ENCODE measurements around the gene LYST. TPM values are rescaled to one million over a fixed set of nuclear protein-coding genes. Genes with fewer than 3 reads are reported as not detected.

Gene LYST
- polyA plus RNA-seq, 2 donors = 4.3 to 4.8 TPM

DNA sequence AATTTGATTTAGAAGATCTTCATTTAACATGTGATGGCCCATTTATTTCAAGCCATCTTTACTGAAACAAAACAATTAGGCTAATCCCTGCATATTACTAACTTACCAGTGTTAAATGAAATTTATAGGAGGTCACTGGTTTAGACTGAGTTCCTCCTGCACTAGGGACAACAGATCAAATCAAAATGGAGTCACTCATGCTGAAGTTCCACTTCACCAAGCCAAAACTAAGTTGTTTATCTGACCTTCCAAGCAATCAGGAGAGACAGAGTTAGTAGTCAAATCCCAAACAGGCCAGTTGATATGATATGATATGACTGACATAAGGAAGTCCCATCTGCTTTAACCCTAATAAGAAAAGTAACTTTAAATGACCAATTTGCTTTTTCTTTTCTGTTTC, 4.8 kb downstream of the LYST start:
- H3K4me1 ChIP-seq (ENCODE audit: control insufficient read depth in 2 of 2, insufficient read depth in 2 of 2, low read length in 1 of 2) = peaks cover 0 to 3% of the 10 kb centered on the region in 2 donors

DNA sequence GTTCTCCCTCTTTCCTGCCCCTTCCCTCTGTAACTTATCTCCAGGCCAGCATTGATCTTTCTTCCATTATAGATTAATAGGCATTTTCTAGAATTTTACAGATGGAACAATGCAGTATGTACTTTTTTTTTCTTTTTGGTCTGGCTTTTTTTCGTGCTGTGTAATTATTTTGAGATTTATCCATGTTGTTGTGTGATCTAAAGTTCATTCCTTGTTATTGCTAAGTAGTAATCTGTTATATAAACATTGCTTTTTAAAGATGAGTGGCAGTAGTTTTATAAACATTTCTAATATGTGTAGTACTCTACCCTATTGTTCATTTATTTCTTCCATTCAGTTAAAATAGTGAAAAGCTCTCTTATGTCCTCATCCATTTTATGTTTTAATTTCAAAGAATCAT, 5.9 kb downstream of the LYST start:
- Histone ChIP-seq H3K27me3 (ENCODE audit: control insufficient read depth in 1 of 2, insufficient read depth in 2 of 2, low read length in 2 of 2) (no peaks in the 10 kb centered on the region), H3K36me3 (ENCODE audit: control insufficient read depth in 2 of 2, insufficient read depth in 2 of 2, low read length in 1 of 2) (no peaks in the 10 kb centered on the region), H3K4me1 (ENCODE audit: control insufficient read depth in 2 of 2, insufficient read depth in 2 of 2, low read length in 1 of 2) (peaks cover 0 to 3% of the 10 kb centered on the region in 2 donors), H3K4me3 (ENCODE audit: low read depth in 1 of 2, low read length in 2 of 2) (no peak overlapping the region), H3K27ac (ENCODE audit: low read depth in 2 of 2, low read length in 1 of 2) (no peak overlapping the region), H3K9me3 (ENCODE audit: control insufficient read depth in 2 of 2, insufficient read depth in 1 of 2, low read depth in 1 of 2, low read length in 1 of 2) (no peaks in the 10 kb centered on the region)
- 52 to 53% methylated on average over 1 of the region's 1 CpG for WGBS, 2 donors

More for the DNA sequence above, 4.8 kb downstream of the LYST start:
- H3K36me3 ChIP-seq (ENCODE audit: control insufficient read depth in 2 of 2, insufficient read depth in 2 of 2, low read length in 1 of 2) = no peaks in the 10 kb centered on the region
- H3K9me3 ChIP-seq (ENCODE audit: control insufficient read depth in 2 of 2, insufficient read depth in 1 of 2, low read depth in 1 of 2, low read length in 1 of 2) = no peaks in the 10 kb centered on the region
- no peak overlapping the region for H3K27ac ChIP-seq (ENCODE audit: low read depth in 2 of 2, low read length in 1 of 2)
- H3K4me3 ChIP-seq (ENCODE audit: low read depth in 1 of 2, low read length in 2 of 2) = no peak overlapping the region
- no peaks in the 10 kb centered on the region for H3K27me3 ChIP-seq (ENCODE audit: control insufficient read depth in 1 of 2, insufficient read depth in 2 of 2, low read length in 2 of 2)

DNA sequence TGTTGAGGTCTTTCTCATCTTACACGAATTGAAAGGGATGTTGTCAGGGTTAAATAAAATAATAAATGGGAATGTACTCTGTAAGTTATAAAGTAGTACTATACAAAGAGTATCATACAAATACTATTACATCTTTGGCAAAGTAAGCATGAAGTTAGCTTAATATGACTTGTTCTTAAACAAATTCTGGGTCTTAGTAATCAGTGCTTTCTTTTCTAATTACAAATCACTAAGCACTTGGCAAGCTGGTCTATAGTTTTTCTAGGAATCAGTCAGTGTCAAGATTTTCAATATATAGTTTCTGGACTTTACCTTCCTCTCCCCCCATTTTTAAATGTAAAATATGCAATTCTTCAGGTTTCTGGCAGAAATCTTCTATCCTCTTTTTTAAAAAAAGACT, 6.9 kb downstream of the LYST start:
- H3K4me3 ChIP-seq (ENCODE audit: low read depth in 1 of 2, low read length in 2 of 2) = no peak overlapping the region
- peaks cover 0 to 3% of the 10 kb centered on the region in 2 donors for H3K4me1 ChIP-seq (ENCODE audit: control insufficient read depth in 2 of 2, insufficient read depth in 2 of 2, low read length in 1 of 2)
- WGBS, 2 donors = 51 to 55% methylated on average over 1 of the region's 1 CpG
- no peak overlapping the region for H3K27ac ChIP-seq (ENCODE audit: low read depth in 2 of 2, low read length in 1 of 2)
- no peaks in the 10 kb centered on the region for H3K36me3 ChIP-seq (ENCODE audit: control insufficient read depth in 2 of 2, insufficient read depth in 2 of 2, low read length in 1 of 2)
- no peaks in the 10 kb centered on the region for H3K27me3 ChIP-seq (ENCODE audit: control insufficient read depth in 1 of 2, insufficient read depth in 2 of 2, low read length in 2 of 2)
- no peaks in the 10 kb centered on the region for H3K9me3 ChIP-seq (ENCODE audit: control insufficient read depth in 2 of 2, insufficient read depth in 1 of 2, low read depth in 1 of 2, low read length in 1 of 2)

DNA sequence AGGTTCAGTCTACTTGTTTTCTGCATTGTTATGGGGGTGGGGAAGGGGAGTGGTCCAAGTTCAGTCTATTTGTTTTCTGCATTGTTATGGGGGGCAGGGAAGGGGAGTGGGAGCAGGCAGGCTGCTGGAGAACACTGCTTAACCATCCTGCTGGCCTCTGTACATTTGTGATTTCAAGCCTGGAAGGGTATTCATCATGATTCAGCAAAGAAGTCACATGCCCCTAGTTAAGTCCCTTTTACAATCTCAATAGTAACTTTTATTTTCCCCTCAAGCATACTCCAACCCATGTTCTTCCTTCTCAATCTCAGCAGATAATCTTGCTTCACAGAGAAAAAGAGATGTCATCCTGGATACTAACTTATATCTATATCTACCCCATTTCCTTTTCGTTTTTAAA, 7.9 kb downstream of the LYST start:
- 75 to 80% methylated on average over 1 of the region's 1 CpG for WGBS, 2 donors
- no peaks in the 10 kb centered on the region for H3K27me3 ChIP-seq (ENCODE audit: control insufficient read depth in 1 of 2, insufficient read depth in 2 of 2, low read length in 2 of 2)
- H3K27ac ChIP-seq (ENCODE audit: low read depth in 2 of 2, low read length in 1 of 2) = no peak overlapping the region
- H3K4me3 ChIP-seq (ENCODE audit: low read depth in 1 of 2, low read length in 2 of 2) = no peak overlapping the region
- no peaks in the 10 kb centered on the region for H3K36me3 ChIP-seq (ENCODE audit: control insufficient read depth in 2 of 2, insufficient read depth in 2 of 2, low read length in 1 of 2)
- no peaks in the 10 kb centered on the region for H3K9me3 ChIP-seq (ENCODE audit: control insufficient read depth in 2 of 2, insufficient read depth in 1 of 2, low read depth in 1 of 2, low read length in 1 of 2)
- peaks cover 0 to 3% of the 10 kb centered on the region in 2 donors for H3K4me1 ChIP-seq (ENCODE audit: control insufficient read depth in 2 of 2, insufficient read depth in 2 of 2, low read length in 1 of 2)

DNA sequence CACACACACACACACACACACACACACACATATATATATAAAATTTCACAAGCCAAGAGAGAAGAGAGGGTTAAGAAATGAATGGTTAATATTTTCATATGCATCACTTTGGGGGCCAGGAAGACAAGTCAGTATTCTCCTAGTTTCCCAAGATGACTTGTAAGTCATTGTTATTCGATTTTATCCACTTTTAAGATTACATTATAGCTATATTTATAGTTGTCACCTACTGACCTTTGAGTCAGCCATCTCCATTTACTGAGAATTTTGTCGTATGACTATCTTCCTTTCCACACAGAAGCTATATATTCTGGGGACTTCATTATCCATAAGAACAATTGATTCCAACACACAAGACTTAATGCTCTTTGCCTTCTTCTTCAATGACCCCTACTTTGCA, 8.9 kb downstream of the LYST start:
- WGBS, 2 donors = 57 to 65% methylated on average over 2 of the region's 2 CpGs

DNA sequence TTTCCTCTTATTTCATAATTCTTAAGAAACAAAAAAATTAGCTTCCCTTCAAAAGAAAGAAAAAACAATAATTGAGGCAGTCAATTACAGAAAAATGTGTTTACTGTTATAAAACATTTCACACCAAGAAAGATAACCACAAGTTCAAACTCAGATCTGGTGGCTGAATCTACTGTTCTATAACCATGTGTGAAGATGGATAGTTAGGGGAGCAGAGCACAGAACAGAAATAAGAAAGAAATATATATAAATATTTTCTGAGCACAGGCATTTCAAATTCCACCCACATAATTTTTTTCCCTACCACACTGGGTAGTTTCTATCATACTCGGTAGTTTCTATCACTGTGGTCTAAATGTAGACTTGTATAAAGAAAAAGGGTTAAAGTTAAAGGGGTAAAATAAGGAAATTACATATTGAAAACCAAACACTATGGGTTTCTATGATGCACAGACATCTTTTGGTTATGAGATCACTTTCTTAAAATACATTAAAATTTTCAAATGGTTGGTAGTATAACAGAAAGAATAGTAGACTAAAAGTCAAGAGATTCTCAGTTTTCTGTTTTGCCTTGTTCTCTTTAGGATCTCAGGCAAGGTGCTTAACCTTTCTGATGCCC, 10.8 kb downstream of the LYST start:
- H3K4me3 ChIP-seq (ENCODE audit: low read depth in 1 of 2, low read length in 2 of 2) = no peak overlapping the region
- H3K36me3 ChIP-seq (ENCODE audit: control insufficient read depth in 2 of 2, insufficient read depth in 2 of 2, low read length in 1 of 2) = no peaks in the 10 kb centered on the region
- no peak overlapping the region for H3K27ac ChIP-seq (ENCODE audit: low read depth in 2 of 2, low read length in 1 of 2)
- no peaks in the 10 kb centered on the region for H3K9me3 ChIP-seq (ENCODE audit: control insufficient read depth in 2 of 2, insufficient read depth in 1 of 2, low read depth in 1 of 2, low read length in 1 of 2)
- peaks cover 0 to 3% of the 10 kb centered on the region in 2 donors for H3K4me1 ChIP-seq (ENCODE audit: control insufficient read depth in 2 of 2, insufficient read depth in 2 of 2, low read length in 1 of 2)
- H3K27me3 ChIP-seq (ENCODE audit: control insufficient read depth in 1 of 2, insufficient read depth in 2 of 2, low read length in 2 of 2) = no peaks in the 10 kb centered on the region
- 69 to 74% methylated on average over 1 of the region's 1 CpG for WGBS, 2 donors

More for the DNA sequence above, 8.9 kb downstream of the LYST start:
- no peak overlapping the region for H3K4me3 ChIP-seq (ENCODE audit: low read depth in 1 of 2, low read length in 2 of 2)
- H3K27me3 ChIP-seq (ENCODE audit: control insufficient read depth in 1 of 2, insufficient read depth in 2 of 2, low read length in 2 of 2) = no peaks in the 10 kb centered on the region
- H3K4me1 ChIP-seq (ENCODE audit: control insufficient read depth in 2 of 2, insufficient read depth in 2 of 2, low read length in 1 of 2) = peaks cover 0 to 3% of the 10 kb centered on the region in 2 donors
- H3K36me3 ChIP-seq (ENCODE audit: control insufficient read depth in 2 of 2, insufficient read depth in 2 of 2, low read length in 1 of 2) = no peaks in the 10 kb centered on the region
- H3K9me3 ChIP-seq (ENCODE audit: control insufficient read depth in 2 of 2, insufficient read depth in 1 of 2, low read depth in 1 of 2, low read length in 1 of 2) = no peaks in the 10 kb centered on the region
- no peak overlapping the region for H3K27ac ChIP-seq (ENCODE audit: low read depth in 2 of 2, low read length in 1 of 2)

DNA sequence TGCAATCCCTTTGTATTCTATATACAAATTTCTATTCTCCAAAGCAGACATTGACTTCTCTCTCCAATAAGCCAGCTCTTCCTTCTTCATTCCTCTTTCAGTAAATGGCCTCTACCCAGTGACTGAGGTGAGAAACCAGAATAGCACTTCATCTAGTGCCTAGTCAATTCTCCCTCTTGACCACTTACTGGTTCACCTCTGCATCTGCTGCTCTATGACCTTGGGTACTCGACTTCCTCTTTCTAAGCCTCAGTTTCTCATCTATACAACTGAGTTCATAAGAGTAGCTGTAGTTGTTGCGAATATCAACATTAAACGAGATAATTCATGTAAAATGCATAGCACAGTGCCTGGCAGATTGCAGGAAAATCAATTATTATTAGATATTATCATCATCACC, 12.4 kb downstream of the LYST start:
- no peaks in the 10 kb centered on the region for H3K9me3 ChIP-seq (ENCODE audit: control insufficient read depth in 2 of 2, insufficient read depth in 1 of 2, low read depth in 1 of 2, low read length in 1 of 2)
- H3K27me3 ChIP-seq (ENCODE audit: control insufficient read depth in 1 of 2, insufficient read depth in 2 of 2, low read length in 2 of 2) = no peaks in the 10 kb centered on the region
- H3K4me3 ChIP-seq (ENCODE audit: low read depth in 1 of 2, low read length in 2 of 2) = no peak overlapping the region
- peaks cover 0 to 3% of the 10 kb centered on the region in 2 donors for H3K4me1 ChIP-seq (ENCODE audit: control insufficient read depth in 2 of 2, insufficient read depth in 2 of 2, low read length in 1 of 2)
- WGBS, 2 donors = 90 to 91% methylated on average over 3 of the region's 3 CpGs
- no peaks in the 10 kb centered on the region for H3K36me3 ChIP-seq (ENCODE audit: control insufficient read depth in 2 of 2, insufficient read depth in 2 of 2, low read length in 1 of 2)
- H3K27ac ChIP-seq (ENCODE audit: low read depth in 2 of 2, low read length in 1 of 2) = no peak overlapping the region

DNA sequence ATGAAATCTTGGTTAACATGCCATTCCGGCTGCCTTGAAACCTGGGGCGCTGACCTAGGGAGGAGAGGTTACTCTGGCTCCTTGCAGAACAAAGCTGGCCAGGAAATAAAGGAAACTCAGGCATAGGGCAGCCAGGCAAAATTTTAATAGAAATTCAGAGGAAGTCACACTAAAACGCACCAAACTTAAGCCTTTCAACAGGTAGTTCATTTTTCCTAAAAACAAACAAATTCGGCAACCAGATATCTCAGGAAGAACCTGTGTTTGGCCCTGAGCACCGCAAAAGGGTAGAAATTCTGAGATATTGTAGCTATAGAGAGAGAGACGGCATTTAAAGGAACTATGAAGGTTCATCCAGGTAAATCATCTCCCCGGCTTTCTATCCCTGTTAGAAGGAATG, 13.1 kb downstream of the LYST start:
- 83 to 89% methylated on average over 7 of the region's 7 CpGs for WGBS, 2 donors
- H3K36me3 ChIP-seq (ENCODE audit: control insufficient read depth in 2 of 2, insufficient read depth in 2 of 2, low read length in 1 of 2) = no peaks in the 10 kb centered on the region
- H3K4me1 ChIP-seq (ENCODE audit: control insufficient read depth in 2 of 2, insufficient read depth in 2 of 2, low read length in 1 of 2) = peaks cover 0 to 1% of the 10 kb centered on the region in 2 donors
- no peak overlapping the region for H3K27ac ChIP-seq (ENCODE audit: low read depth in 2 of 2, low read length in 1 of 2)
- H3K27me3 ChIP-seq (ENCODE audit: control insufficient read depth in 1 of 2, insufficient read depth in 2 of 2, low read length in 2 of 2) = no peaks in the 10 kb centered on the region
- H3K9me3 ChIP-seq (ENCODE audit: control insufficient read depth in 2 of 2, insufficient read depth in 1 of 2, low read depth in 1 of 2, low read length in 1 of 2) = no peaks in the 10 kb centered on the region
- no peak overlapping the region for H3K4me3 ChIP-seq (ENCODE audit: low read depth in 1 of 2, low read length in 2 of 2)

DNA sequence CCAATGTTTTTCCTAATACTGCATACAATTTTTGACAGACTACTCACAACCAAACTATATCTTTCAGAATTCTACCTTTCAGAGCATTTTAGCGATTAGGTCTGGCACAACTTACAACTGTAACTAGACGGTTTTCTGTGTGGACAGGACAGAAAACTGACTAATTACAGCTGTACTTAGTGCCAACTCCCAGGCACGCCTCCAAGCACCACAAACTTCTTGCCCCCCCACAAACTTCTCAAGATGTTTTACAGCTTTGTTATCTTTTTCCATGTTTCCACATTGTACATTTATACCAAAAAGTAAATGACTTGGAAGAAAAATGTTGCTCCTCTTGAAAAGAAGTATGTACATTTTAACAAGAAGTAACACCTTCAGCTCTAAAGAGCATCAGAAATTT, 13.8 kb downstream of the LYST start:
- no peaks in the 10 kb centered on the region for H3K27me3 ChIP-seq (ENCODE audit: control insufficient read depth in 1 of 2, insufficient read depth in 2 of 2, low read length in 2 of 2)
- WGBS, 2 donors = 30 to 35% methylated on average over 3 of the region's 3 CpGs

DNA sequence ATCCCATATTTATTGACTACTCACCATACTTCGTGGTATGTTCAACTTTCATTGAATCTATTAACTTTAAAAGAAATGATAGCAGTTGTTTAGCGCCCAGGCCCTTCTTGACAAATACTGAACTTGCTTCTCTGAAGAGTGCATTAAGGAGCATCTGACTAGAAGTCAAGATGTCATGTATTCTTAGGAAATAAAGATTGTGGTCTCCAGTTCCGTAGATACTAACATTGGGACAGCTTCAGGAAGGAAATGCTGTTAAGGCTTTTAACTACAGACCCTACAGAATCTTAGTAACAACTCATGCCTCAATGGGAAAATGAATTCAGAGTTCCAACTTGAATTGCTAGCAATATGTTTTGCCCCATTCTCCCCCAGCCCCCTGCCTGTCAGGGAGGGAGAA, 14.8 kb downstream of the LYST start:
- Histone ChIP-seq H3K36me3 (ENCODE audit: control insufficient read depth in 2 of 2, insufficient read depth in 2 of 2, low read length in 1 of 2) (no peaks in the 10 kb centered on the region), H3K9me3 (ENCODE audit: control insufficient read depth in 2 of 2, insufficient read depth in 1 of 2, low read depth in 1 of 2, low read length in 1 of 2) (no peaks in the 10 kb centered on the region), H3K4me1 (ENCODE audit: control insufficient read depth in 2 of 2, insufficient read depth in 2 of 2, low read length in 1 of 2) (no peaks in the 10 kb centered on the region), H3K27me3 (ENCODE audit: control insufficient read depth in 1 of 2, insufficient read depth in 2 of 2, low read length in 2 of 2) (no peaks in the 10 kb centered on the region), H3K27ac (ENCODE audit: low read depth in 2 of 2, low read length in 1 of 2) (no peak overlapping the region), H3K4me3 (ENCODE audit: low read depth in 1 of 2, low read length in 2 of 2) (no peak overlapping the region)
- WGBS, 2 donors = 85 to 94% methylated on average over 3 of the region's 3 CpGs

More for the DNA sequence above, 13.8 kb downstream of the LYST start:
- Histone ChIP-seq H3K36me3 (ENCODE audit: control insufficient read depth in 2 of 2, insufficient read depth in 2 of 2, low read length in 1 of 2) (no peaks in the 10 kb centered on the region), H3K9me3 (ENCODE audit: control insufficient read depth in 2 of 2, insufficient read depth in 1 of 2, low read depth in 1 of 2, low read length in 1 of 2) (no peaks in the 10 kb centered on the region), H3K4me3 (ENCODE audit: low read depth in 1 of 2, low read length in 2 of 2) (no peak overlapping the region), H3K27ac (ENCODE audit: low read depth in 2 of 2, low read length in 1 of 2) (no peak overlapping the region), H3K4me1 (ENCODE audit: control insufficient read depth in 2 of 2, insufficient read depth in 2 of 2, low read length in 1 of 2) (no peaks in the 10 kb centered on the region)

Data from esophagus (tissue), 2 donors.